Activated naive CD8-positive, alpha-beta T cell (primary cell): ENCODE measurements around the gene CTNNBIP1.
A peak's percentile ranks its signal among the peaks of the same experiment; 100 is the strongest.

ENCODE experiments used
- H3K27ac Mint-ChIP-seq: one replicate; pipeline ENCODE4 v1.8.0; 2021; ENCODE audit warnings: mixed read lengths
- H3K27me3 Mint-ChIP-seq: one replicate; pipeline ENCODE4 v1.8.0; 2021; ENCODE audit warnings: mixed read lengths
- H3K36me3 Mint-ChIP-seq: one replicate; pipeline ENCODE4 v1.8.0; 2021; ENCODE audit warnings: mixed read lengths
- H3K4me1 Mint-ChIP-seq: one replicate; pipeline ENCODE4 v1.8.0; 2021; ENCODE audit warnings: low read depth, mixed read lengths
- H3K4me3 Mint-ChIP-seq: one replicate; pipeline ENCODE4 v1.8.0; 2021; ENCODE audit warnings: mild to moderate bottlenecking, mixed read lengths
- H3K9me3 Mint-ChIP-seq: one replicate; pipeline ENCODE4 v1.8.0; 2021; ENCODE audit warnings: low read depth, mixed read lengths

The CTNNBIP1 gene

DNA sequence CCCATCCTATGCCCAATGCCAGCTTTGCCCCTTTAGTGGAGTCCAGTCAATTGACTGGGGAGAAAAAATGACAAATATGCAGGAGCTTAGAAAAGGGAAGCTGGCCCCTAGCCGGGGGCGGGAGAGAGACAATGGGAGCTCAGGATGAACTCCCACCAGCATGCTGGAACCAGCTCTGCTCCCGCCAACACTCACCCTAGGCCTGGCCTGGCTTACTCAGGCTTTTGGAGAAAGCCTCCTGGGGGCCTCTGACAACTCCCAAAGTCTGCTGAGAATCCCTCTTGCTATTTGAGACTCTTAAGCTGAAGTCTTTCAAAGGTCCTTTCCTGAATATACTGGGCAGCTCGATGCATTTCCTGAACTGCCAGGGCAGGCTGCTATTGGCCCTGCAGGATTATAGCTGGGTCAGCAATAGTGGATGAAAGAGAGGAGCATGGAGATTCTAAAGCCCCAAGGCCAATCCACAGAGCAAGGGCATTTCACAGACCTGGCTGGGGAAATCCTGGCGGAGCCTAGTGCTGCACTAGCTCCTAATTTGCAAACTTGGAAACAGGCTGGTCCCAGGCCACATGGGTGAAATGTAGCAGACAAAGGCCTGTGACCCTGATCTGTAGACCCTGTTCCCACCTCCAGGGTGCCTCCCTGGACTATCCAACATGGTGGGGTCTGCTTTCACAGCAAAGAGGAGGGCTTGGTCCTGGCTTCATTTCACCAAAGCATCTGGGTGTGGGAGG lies 50.6 kb downstream of the CTNNBIP1 start:
- no peak overlapping the region for H3K4me3 Mint-ChIP-seq
- H3K27ac Mint-ChIP-seq, result no peak overlapping the region
- no peaks in the 10 kb centered on the region for H3K9me3 Mint-ChIP-seq
- no peaks in the 10 kb centered on the region for H3K27me3 Mint-ChIP-seq
- no peaks in the 10 kb centered on the region for H3K4me1 Mint-ChIP-seq
- peaks cover 9% of the 10 kb centered on the region for H3K36me3 Mint-ChIP-seq

DNA sequence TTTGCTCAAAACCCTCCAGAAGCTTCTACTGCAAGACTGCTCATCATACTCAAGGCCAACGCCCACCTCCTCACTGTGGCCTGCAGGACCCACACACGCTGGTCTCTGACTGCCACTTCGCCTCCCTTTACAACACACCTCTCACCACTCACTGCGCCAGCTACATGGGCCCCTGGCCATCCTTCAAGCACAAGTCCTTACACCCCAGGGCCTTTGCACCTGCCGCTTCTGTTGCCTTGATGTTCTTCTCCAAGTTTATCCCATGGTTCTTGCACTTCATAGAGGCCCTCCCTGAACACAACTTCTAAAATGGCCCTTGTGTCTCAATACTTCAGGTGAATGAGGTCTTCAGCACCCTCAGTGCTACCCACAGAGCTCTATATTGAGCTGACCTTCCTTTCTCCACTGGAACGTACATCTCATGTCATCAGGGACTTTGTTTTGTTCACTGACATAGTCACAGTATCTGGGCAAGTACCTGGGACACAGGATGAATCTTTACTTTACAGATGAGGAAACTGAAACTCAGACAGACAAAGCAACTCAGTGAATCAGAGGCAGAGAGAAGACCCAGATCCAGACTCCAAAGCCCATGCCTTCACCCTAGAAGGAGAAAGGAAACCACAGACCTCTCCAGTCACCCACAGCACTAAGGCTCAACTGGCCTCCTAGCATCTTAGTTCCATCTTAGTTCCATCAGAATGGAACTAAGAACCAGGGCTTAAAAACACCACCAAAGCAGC lies 51.6 kb downstream of the CTNNBIP1 start:
- Mint-ChIP-seq H3K27ac (no peak overlapping the region), H3K4me3 (no peak overlapping the region), H3K9me3 (peaks cover 4% of the 10 kb centered on the region), H3K27me3 (no peaks in the 10 kb centered on the region), H3K36me3 (peaks cover 16% of the 10 kb centered on the region), H3K4me1 (no peaks in the 10 kb centered on the region)

DNA sequence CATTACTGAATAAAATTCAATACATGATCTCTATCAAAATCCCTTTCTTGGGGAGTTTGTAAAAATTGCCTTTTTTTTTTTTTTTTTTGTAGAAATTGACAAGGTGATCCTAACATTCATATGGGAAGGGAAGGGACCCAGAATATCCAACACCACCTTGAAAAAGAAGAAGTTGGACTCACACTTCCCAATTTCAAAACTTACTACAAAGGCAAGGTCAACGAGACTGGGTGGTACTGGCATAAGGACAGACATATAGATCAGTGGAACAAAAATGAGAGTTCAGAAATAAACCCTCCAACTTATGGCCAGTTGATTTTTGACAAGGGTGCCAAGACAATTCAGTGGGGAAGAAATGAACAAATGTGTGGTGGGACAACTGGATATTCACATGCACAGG lies 54.9 kb downstream of the CTNNBIP1 start:
- Mint-ChIP-seq H3K4me3 (no peak overlapping the region), H3K27ac (no peak overlapping the region), H3K9me3 (peaks cover 4% of the 10 kb centered on the region), H3K27me3 (no peaks in the 10 kb centered on the region), H3K4me1 (peaks cover 4% of the 10 kb centered on the region), H3K36me3 (peaks cover 17% of the 10 kb centered on the region)

DNA sequence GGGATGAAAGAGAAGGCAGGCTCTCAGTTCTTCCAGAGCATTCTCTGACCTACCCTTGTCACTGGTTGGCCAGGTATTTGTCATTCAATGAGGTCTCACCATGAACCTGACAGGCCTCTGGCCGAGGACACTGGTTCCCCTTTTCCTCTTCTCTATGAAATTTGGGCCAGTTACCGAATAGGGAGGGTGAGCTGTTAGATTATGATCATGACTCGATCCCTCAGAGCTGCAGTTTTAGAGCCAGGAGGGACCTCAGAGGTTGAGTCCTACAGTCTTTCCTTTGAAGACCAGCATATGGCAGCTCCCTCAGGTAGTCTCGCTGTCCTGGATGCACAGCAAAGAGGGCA lies 56.8 kb downstream of the CTNNBIP1 start:
- Mint-ChIP-seq H3K27me3 (no peaks in the 10 kb centered on the region), H3K9me3 (peaks cover 4% of the 10 kb centered on the region), H3K4me1 (peaks cover 8% of the 10 kb centered on the region), H3K27ac (no peak overlapping the region), H3K36me3 (peaks cover 12% of the 10 kb centered on the region), H3K4me3 (no peak overlapping the region)

DNA sequence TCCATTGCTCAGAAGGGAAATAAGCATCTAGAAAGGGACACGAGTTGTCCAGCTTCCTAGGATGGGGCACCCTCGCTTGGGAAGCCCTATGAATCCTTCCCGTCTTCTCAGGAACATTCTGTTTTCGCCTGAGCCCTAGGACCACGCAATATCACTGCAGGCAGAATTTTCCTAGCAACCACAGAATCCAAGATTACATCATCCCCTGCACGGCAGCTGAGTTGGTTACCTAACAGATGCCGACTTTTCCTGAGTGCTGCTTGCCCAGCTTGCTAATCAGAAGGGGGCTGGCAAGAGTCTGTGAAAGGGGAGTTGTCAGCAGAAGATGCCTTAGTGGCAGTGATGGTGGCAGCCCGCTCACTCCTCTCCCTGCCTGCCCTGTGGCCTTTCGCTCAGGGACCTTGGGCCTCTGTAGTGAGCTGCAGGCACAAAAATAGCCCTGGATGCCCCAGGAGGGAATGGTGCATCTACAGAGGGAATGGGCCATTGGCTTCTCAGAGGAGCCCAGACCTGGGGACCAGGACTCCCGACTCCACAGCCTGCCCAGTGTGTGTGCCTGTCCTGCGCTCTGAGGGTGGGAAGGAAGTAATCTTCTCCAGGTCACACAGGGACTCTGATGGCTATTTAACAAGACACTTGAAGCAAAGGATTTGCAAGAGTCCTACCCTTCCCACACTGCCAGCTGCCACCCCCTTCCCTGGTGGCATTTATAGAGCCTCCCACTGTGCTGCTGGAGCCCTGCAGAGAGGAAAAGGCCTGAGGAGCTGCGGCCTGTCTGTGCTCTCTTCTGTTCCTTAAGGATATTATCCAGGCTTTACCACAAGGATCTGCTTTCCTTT lies 57.4 kb downstream of the CTNNBIP1 start:
- Mint-ChIP-seq H3K27ac (no peak overlapping the region), H3K4me3 (no peak overlapping the region)

DNA sequence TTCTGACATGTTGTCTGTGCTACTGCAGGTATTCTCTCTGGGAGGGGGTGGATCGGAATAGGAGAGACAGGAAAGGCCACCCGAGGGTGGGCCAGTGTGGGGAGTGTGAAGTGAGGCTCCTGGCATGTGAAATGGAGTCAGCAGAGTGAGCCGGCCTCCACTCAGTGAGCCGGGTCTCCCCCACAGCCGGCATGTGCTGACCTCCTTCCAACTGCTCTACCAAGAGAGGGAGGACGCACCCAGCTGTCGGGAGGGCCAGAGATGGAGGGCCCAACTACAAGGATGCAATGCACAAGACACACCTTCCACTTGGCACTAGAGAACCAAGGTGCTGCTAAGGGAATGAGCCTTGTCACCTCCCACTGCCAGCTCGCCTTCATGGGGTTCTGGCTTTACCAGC lies 58.1 kb downstream of the CTNNBIP1 start:
- Mint-ChIP-seq H3K27me3 (no peaks in the 10 kb centered on the region), H3K27ac (no peak overlapping the region), H3K9me3 (peaks cover 4% of the 10 kb centered on the region), H3K4me3 (no peak overlapping the region), H3K4me1 (peaks cover 8% of the 10 kb centered on the region), H3K36me3 (peaks cover 10% of the 10 kb centered on the region)

More for the DNA sequence above, 57.4 kb downstream of the CTNNBIP1 start:
- peaks cover 4% of the 10 kb centered on the region for H3K9me3 Mint-ChIP-seq
- peaks cover 8% of the 10 kb centered on the region for H3K4me1 Mint-ChIP-seq
- peaks cover 10% of the 10 kb centered on the region for H3K36me3 Mint-ChIP-seq
- no peaks in the 10 kb centered on the region for H3K27me3 Mint-ChIP-seq

DNA sequence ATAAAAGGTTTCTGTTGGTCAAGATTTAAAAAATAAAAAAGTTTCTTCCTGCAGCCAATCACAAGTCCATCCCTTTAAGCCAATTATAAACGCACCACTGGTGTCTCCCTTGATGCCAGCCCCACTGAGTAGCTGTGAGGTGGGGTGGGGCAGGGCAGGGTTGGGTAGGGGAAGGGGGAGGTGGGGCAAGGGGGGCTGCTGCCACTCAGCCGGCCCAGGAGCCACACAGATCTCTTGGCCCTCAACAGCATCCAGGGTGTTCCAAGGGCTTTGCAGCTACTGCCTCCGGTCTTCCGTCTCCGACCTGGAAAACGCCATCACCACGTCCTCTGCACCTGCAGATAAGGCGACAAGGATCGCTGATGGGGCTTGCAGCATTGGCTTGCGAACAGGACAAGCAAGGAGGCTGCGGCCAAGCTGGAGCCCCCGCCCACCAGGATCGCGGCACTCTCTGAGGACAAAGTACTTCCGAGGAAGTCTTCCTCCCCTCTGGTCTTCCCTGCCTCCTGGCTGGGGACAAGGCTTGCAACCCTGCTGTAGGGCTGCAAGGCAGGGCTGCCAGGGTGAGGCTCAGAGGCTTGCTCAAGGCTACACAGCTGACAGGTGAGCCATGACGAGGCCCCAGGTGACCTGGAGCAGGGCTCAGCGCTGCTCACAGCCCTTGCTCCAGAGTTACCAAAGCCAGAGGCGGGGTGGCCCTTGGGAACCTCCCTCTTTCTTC lies 59.5 kb downstream of the CTNNBIP1 start:
- H3K27ac Mint-ChIP-seq, result no peak overlapping the region

DNA sequence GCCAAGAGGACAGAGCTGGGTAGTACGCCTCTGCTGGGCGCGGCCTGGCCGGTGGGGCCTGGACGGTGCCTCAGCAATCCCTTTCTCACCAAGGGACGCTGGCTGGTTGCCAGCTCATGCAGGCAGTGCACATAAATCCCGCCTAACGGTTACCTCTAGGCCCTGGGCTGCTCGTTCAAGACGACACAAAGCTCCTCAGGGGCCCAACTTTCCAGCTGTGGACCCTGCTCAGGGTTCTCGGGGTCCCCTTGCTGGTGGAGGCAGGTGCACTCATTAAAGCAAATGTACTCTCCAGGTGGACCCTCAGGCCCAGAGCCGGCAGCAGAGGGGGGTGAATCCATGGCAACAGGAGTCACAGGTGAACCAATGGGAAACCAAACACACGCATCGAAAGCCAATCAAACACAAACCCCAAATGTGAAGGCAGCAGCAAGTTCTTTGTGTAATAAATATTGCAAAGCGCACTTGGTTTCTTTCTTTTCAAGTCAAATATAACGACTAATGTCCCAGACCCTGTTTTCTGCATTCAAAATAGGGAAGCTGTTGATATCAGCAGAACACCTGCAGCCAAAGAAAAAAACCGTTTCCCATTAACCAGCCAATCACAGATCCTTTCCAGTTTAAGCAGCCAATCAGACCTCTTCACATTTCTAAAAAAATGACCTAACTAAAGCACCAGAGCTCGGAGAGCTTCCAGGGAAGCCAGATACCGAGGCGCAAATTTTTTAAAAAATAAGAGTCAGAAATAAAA lies 60.2 kb downstream of the CTNNBIP1 start:
- Mint-ChIP-seq H3K27ac (no peak overlapping the region), H3K27me3 (no peaks in the 10 kb centered on the region), H3K36me3 (peaks cover 8% of the 10 kb centered on the region), H3K4me1 (peaks cover 8% of the 10 kb centered on the region), H3K9me3 (peaks cover 4% of the 10 kb centered on the region), H3K4me3 (peak overlapping the region; percentile 80)

More for the DNA sequence above, 59.5 kb downstream of the CTNNBIP1 start:
- Mint-ChIP-seq H3K4me3 (peak overlapping the region; percentile 80), H3K4me1 (peaks cover 8% of the 10 kb centered on the region), H3K36me3 (peaks cover 10% of the 10 kb centered on the region), H3K9me3 (peaks cover 4% of the 10 kb centered on the region), H3K27me3 (no peaks in the 10 kb centered on the region)

DNA sequence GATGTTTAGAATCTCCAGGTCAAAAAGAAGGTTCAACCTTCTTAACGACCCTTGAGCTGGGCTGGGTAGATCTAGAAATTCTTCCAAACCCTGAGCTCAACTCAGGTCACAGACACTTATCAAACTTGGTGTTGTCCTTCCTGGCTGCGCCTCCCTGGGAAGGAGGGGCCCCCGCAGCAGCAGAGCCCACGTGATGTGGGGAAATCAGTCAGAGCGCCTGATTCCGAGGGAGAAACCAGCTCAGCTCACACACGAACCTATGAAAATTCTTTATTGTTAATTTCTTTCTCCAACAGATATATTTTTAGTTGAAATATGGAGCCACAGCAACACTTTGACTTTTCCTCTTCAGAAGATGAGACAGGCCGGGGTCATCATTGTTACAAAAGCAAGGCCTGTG lies 62.0 kb downstream of the CTNNBIP1 start:
- peaks cover 8% of the 10 kb centered on the region for H3K4me1 Mint-ChIP-seq
- H3K9me3 Mint-ChIP-seq, result no peaks in the 10 kb centered on the region
- H3K4me3 Mint-ChIP-seq, result no peak overlapping the region
- H3K27me3 Mint-ChIP-seq, result no peaks in the 10 kb centered on the region
- no peaks in the 10 kb centered on the region for H3K36me3 Mint-ChIP-seq
- H3K27ac Mint-ChIP-seq, result no peak overlapping the region

DNA sequence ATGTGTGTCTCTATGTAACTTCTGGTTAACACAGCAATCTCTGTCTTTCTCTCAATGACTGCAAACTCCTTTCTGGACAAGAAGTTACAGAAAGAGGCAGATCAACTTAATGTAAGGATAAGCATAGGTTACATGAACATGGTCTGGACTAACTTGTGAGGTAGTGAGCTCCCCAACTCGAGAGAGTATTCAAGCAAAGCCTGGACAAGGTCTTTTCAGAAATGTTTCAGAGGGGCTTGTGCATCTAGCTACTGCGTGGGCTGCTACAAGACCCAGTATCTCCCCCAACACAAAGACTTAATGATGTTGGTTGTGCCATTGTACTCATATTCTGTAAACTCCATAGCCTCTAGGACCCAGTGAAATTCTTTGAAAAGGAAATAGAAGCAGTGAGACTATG lies 62.8 kb downstream of the CTNNBIP1 start:
- H3K27ac Mint-ChIP-seq, result no peak overlapping the region
- no peak overlapping the region for H3K4me3 Mint-ChIP-seq
- no peaks in the 10 kb centered on the region for H3K9me3 Mint-ChIP-seq
- peaks cover 8% of the 10 kb centered on the region for H3K4me1 Mint-ChIP-seq
- H3K27me3 Mint-ChIP-seq, result no peaks in the 10 kb centered on the region
- no peaks in the 10 kb centered on the region for H3K36me3 Mint-ChIP-seq

DNA sequence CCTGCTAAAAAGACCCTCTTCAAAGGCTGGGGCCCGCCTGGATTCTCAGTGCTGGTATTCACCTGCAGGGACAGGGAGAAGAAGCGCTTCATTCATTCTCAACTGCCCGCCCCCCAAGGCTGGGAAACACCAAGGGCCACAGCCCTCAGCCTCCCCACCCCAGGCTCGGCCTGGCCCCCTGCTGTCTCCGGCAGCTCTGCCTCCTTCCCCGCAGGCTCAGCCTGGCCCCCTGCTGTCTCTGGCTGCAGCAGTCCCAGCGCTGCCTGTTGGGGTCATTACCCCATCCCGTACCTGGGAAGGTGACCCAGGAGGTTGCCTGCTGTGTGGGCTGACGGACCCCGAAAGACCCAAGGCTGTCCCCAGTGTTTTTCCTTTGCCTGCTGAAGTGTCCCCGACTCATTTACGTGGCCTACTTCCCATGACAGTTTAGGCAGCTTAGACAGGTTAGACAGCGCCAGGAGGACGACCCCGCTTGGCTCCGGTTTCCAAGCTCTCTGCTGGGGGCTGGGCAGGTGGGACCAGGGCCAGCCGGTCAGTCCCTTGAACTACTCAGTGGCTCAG lies 63.4 kb downstream of the CTNNBIP1 start:
- Mint-ChIP-seq H3K36me3 (no peaks in the 10 kb centered on the region), H3K27ac (no peak overlapping the region), H3K4me1 (peaks cover 8% of the 10 kb centered on the region), H3K27me3 (no peaks in the 10 kb centered on the region), H3K9me3 (no peaks in the 10 kb centered on the region), H3K4me3 (no peak overlapping the region)

DNA sequence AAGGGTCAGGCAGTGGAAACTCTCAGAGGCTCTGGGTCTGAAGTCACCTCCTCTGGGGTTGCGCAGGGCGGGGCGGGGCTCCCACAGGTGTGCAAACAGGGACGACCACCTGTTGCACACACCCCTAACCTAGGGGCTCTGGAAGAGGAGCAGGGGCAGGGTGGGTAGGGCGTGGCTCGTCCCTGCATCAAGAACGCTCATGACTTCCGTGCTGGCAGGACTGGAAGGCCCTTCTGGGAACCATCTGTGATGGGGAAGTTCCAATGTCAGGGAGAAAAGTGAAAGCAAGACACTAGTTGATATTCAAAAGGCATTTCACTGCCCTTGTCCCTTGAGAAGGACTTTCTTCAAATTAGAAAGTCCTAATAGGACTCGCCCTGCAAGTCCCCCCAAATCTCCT lies 64.2 kb downstream of the CTNNBIP1 start:
- H3K4me1 Mint-ChIP-seq, result peaks cover 8% of the 10 kb centered on the region
- H3K27me3 Mint-ChIP-seq, result no peaks in the 10 kb centered on the region
- H3K36me3 Mint-ChIP-seq, result no peaks in the 10 kb centered on the region
- no peak overlapping the region for H3K4me3 Mint-ChIP-seq
- H3K27ac Mint-ChIP-seq, result no peak overlapping the region
- H3K9me3 Mint-ChIP-seq, result no peaks in the 10 kb centered on the region

DNA sequence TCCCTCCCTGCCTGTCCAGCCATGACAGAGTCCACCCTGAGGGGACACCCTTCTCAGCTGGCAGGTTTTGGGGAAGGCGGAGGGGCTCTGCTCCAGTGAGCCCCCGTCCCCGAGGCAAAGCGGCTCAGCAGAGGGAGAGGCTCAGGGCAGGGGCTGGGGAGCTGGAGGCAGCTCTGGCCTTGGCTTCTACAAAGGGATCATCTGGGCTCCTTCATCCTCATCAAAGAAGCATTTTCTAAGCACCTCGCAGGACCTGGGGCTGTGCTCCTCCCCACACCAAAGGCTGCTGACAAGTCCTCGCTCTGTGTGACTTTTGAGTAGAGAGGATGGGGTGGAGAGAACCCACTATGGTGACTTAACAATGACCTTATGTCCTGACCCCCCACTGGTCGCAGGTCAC lies 65.3 kb downstream of the CTNNBIP1 start:
- Mint-ChIP-seq H3K9me3 (no peaks in the 10 kb centered on the region), H3K27ac (no peak overlapping the region), H3K27me3 (no peaks in the 10 kb centered on the region), H3K4me3 (no peak overlapping the region), H3K36me3 (no peaks in the 10 kb centered on the region), H3K4me1 (peaks cover under 1% of the 10 kb centered on the region)

DNA sequence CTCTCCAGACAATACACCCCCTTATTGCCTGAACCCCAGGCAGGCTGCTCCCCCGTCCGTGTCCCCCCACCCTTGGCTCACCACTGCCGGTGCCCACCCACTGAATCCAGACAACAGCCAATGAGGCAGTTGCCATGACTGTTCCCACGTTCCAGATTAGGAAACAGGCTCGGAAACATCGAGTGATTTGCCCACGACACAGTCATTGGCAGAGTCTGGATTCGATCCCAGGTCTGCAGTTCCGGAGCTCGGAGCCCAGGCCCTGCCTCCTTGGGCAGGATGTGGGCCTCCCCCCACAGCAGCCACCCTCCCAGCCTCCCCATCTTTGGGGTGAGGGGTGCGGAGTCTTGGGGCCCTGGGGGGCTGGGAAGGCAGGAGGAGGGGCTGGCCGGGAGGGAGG lies 66.0 kb downstream of the CTNNBIP1 start:
- H3K9me3 Mint-ChIP-seq, result no peaks in the 10 kb centered on the region
- H3K4me3 Mint-ChIP-seq, result no peak overlapping the region
- H3K36me3 Mint-ChIP-seq, result no peaks in the 10 kb centered on the region

More for the DNA sequence above, 66.0 kb downstream of the CTNNBIP1 start:
- no peak overlapping the region for H3K27ac Mint-ChIP-seq
- no peaks in the 10 kb centered on the region for H3K4me1 Mint-ChIP-seq
- H3K27me3 Mint-ChIP-seq, result no peaks in the 10 kb centered on the region
